CD4-positive, CD25-positive, alpha-beta regulatory T cell (primary cell): ENCODE results near the gene PLXNB3. TPM values are rescaled to one million over a fixed set of nuclear protein-coding genes. Genes with fewer than 3 reads are reported as not detected.

Experiments used
- ATAC-seq, 2 donors: fragments of 150-1000 bp; cut with Tn5 transposase; one replicate each; pipeline ENCODE4 v1.10.0; 2021; ENCODE audit warnings: low read depth in 2 of 2, moderate number of reproducible peaks in 2 of 2, moderate library complexity in 1 of 2
- DNase-seq, 3 donors: peaks; one replicate each; pipeline versions ENCODE4 v3.0.0 to v3.0.0-alpha.2; 2012 to 2022; ENCODE audit warnings: mixed read lengths in 1 of 3
- H3K27ac ChIP-seq: one replicate; pipeline ENCODE4 v1.7.0; 2013; ENCODE audit warnings: mild to moderate bottlenecking, low read length; ENCODE audit not compliant: insufficient read depth, poor library complexity, severe bottlenecking
- H3K27me3 ChIP-seq: one replicate; pipeline ENCODE4 v1.7.0; 2013; ENCODE audit warnings: low read length; ENCODE audit not compliant: control insufficient read depth, insufficient read depth
- H3K36me3 ChIP-seq: one replicate; pipeline ENCODE4 v1.7.0; 2013; ENCODE audit warnings: mild to moderate bottlenecking, low read length, moderate library complexity; ENCODE audit not compliant: control insufficient read depth, insufficient read depth
- H3K4me1 ChIP-seq: 2 replicates; pipeline ENCODE4 v1.7.0; 2013; ENCODE audit warnings: mild to moderate bottlenecking, low read length; ENCODE audit not compliant: insufficient read depth, control insufficient read depth, poor library complexity, severe bottlenecking
- H3K4me3 ChIP-seq: one replicate; pipeline ENCODE4 v1.7.0; 2013; ENCODE audit warnings: low read depth, mild to moderate bottlenecking, low read length, moderate library complexity
- H3K9me3 ChIP-seq, 2 experiments: 1 replicate in 1 of 2; 2 replicates in 1 of 2; pipeline ENCODE4 v1.7.0; 2013; ENCODE audit warnings: low read length in 2 of 2, mild to moderate bottlenecking in 1 of 2, moderate library complexity in 1 of 2; ENCODE audit not compliant: control insufficient read depth in 2 of 2
- H3K27ac Mint-ChIP-seq, 3 donors: one replicate each; pipeline ENCODE4 v1.8.0; 2020 to 2022; ENCODE audit warnings: mild to moderate bottlenecking in 3 of 3, mixed read lengths in 3 of 3, moderate library complexity in 2 of 3
- H3K27me3 Mint-ChIP-seq: one replicate; pipeline ENCODE4 v1.8.0; 2022; ENCODE audit warnings: mild to moderate bottlenecking, mixed read lengths
- H3K36me3 Mint-ChIP-seq: one replicate; pipeline ENCODE4 v1.8.0; 2020; ENCODE audit warnings: mixed read lengths
- H3K4me1 Mint-ChIP-seq, 4 donors: one replicate each; pipeline ENCODE4 v1.8.0; 2020 to 2022; ENCODE audit warnings: mixed read lengths in 4 of 4, mild to moderate bottlenecking in 1 of 4
- H3K4me3 Mint-ChIP-seq, 4 donors: one replicate each; pipeline ENCODE4 v1.8.0; 2020 to 2022; ENCODE audit warnings: mild to moderate bottlenecking in 4 of 4, mixed read lengths in 4 of 4, moderate library complexity in 3 of 4
- H3K9me3 Mint-ChIP-seq, 7 donors: one replicate each; pipeline ENCODE4 v1.8.0; 2020 to 2022; ENCODE audit warnings: mixed read lengths in 7 of 7, mild to moderate bottlenecking in 3 of 7, moderate library complexity in 2 of 7
- polyA plus RNA-seq, 4 donors: library from polyadenylated mRNA; unstranded; fragments of 300-500 nt; fragmentation: Illumina TruSeq; gene quantifications; one replicate each; pipeline ENCODE4 v1.2.3, GENCODE V29; 2021
- total RNA-seq: library from RNA; stranded (reverse); gene quantifications from one replicate; pipeline ENCODE4 v1.2.3, GENCODE V29; 2022

Gene PLXNB3
- total and polyA plus RNA-seq, 5 donors from 2014 or later = 0.52 TPM; not detected in 4

- no peaks in the 10 kb centered on the region for H3K36me3 ChIP-seq
- H3K9me3 ChIP-seq = no peaks in the 10 kb centered on the region
- no peak overlapping the region for H3K4me3 Mint-ChIP-seq
- ATAC-seq = no peak
- DNase-seq = no peak
- H3K27me3 Mint-ChIP-seq = no peaks in the 10 kb centered on the region
- H3K4me1 ChIP-seq = no peaks in the 10 kb centered on the region
- no peaks in the 10 kb centered on the region for H3K4me1 Mint-ChIP-seq
- no peak overlapping the region for H3K27ac Mint-ChIP-seq
- no peaks in the 10 kb centered on the region for H3K36me3 Mint-ChIP-seq
- H3K27ac ChIP-seq = no peak overlapping the region
- no peaks in the 10 kb centered on the region for H3K27me3 ChIP-seq
- H3K4me3 ChIP-seq = no peak overlapping the region
- H3K9me3 Mint-ChIP-seq = no peaks in the 10 kb centered on the region
Observed at GRCh38 chrX:153769865-153770600, 6.0 kb downstream of the PLXNB3 start.

GRCh38 chrX:153770601-153771414 lies 6.8 kb downstream of the PLXNB3 start:
- Mint-ChIP-seq H3K4me1 (no peaks in the 10 kb centered on the region), H3K9me3 (no peaks in the 10 kb centered on the region), H3K27ac (no peak overlapping the region), H3K4me3 (no peak overlapping the region), H3K27me3 (no peaks in the 10 kb centered on the region), H3K36me3 (no peaks in the 10 kb centered on the region)
- H3K4me1 ChIP-seq = no peaks in the 10 kb centered on the region
- H3K36me3 ChIP-seq = no peaks in the 10 kb centered on the region
- ATAC-seq = no peak
- H3K27me3 ChIP-seq = no peaks in the 10 kb centered on the region
- H3K4me3 ChIP-seq = no peak overlapping the region
- H3K27ac ChIP-seq = no peak overlapping the region
- DNase-seq = no peak
- no peaks in the 10 kb centered on the region for H3K9me3 ChIP-seq

- Mint-ChIP-seq H3K36me3 (no peaks in the 10 kb centered on the region), H3K4me3 (no peak overlapping the region), H3K9me3 (no peaks in the 10 kb centered on the region), H3K27ac (no peak overlapping the region), H3K27me3 (no peaks in the 10 kb centered on the region), H3K4me1 (no peaks in the 10 kb centered on the region)
- no peaks in the 10 kb centered on the region for H3K4me1 ChIP-seq
- H3K27ac ChIP-seq = no peak overlapping the region
- H3K27me3 ChIP-seq = no peaks in the 10 kb centered on the region
- ATAC-seq = no peak
- no peaks in the 10 kb centered on the region for H3K9me3 ChIP-seq
- no peak overlapping the region for H3K4me3 ChIP-seq
- DNase-seq = no peak
- no peaks in the 10 kb centered on the region for H3K36me3 ChIP-seq
Observed at GRCh38 chrX:153771415-153772315, 7.6 kb downstream of the PLXNB3 start.

GRCh38 chrX:153772316-153773217 lies 8.5 kb downstream of the PLXNB3 start:
- no peaks in the 10 kb centered on the region for H3K4me1 ChIP-seq
- ATAC-seq = no peak
- Mint-ChIP-seq H3K36me3 (no peaks in the 10 kb centered on the region), H3K27me3 (no peaks in the 10 kb centered on the region), H3K9me3 (no peaks in the 10 kb centered on the region), H3K4me1 (no peaks in the 10 kb centered on the region), H3K4me3 (no peak overlapping the region), H3K27ac (no peak overlapping the region)
- H3K4me3 ChIP-seq = no peak overlapping the region
- DNase-seq = no peak
- no peak overlapping the region for H3K27ac ChIP-seq
- no peaks in the 10 kb centered on the region for H3K36me3 ChIP-seq
- H3K9me3 ChIP-seq = no peaks in the 10 kb centered on the region
- H3K27me3 ChIP-seq = no peaks in the 10 kb centered on the region

GRCh38 chrX:153773218-153773611 lies 9.2 kb downstream of the PLXNB3 start:
- no peaks in the 10 kb centered on the region for H3K4me1 Mint-ChIP-seq
- Histone ChIP-seq H3K4me3 (no peak overlapping the region), H3K27ac (no peak overlapping the region), H3K36me3 (no peaks in the 10 kb centered on the region), H3K9me3 (no peaks in the 10 kb centered on the region), H3K27me3 (no peaks in the 10 kb centered on the region), H3K4me1 (no peaks in the 10 kb centered on the region)
- H3K27me3 Mint-ChIP-seq = no peaks in the 10 kb centered on the region
- no peaks in the 10 kb centered on the region for H3K9me3 Mint-ChIP-seq
- H3K27ac Mint-ChIP-seq = no peak overlapping the region
- ATAC-seq = no peak
- H3K4me3 Mint-ChIP-seq = no peak overlapping the region
- H3K36me3 Mint-ChIP-seq = no peaks in the 10 kb centered on the region
- no peak for DNase-seq

GRCh38 chrX:153773741-153774575 lies 9.9 kb downstream of the PLXNB3 start:
- ATAC-seq = no peak

More at GRCh38 chrX:153773741-153774575, 9.9 kb downstream of the PLXNB3 start:
- Mint-ChIP-seq H3K9me3 (no peaks in the 10 kb centered on the region), H3K4me3 (no peak overlapping the region), H3K27me3 (no peaks in the 10 kb centered on the region), H3K4me1 (no peaks in the 10 kb centered on the region), H3K36me3 (no peaks in the 10 kb centered on the region), H3K27ac (no peak overlapping the region)
- H3K27ac ChIP-seq = no peak overlapping the region
- H3K36me3 ChIP-seq = no peaks in the 10 kb centered on the region
- no peaks in the 10 kb centered on the region for H3K27me3 ChIP-seq
- H3K9me3 ChIP-seq = no peaks in the 10 kb centered on the region
- DNase-seq = no peak
- H3K4me1 ChIP-seq = no peaks in the 10 kb centered on the region
- H3K4me3 ChIP-seq = no peak overlapping the region
